ENCODE measurements around the gene CHIA. TPM values are rescaled to one million over a fixed set of nuclear protein-coding genes. Genes with fewer than 3 reads are reported as not detected.
"Not testable (repeated sequence)": the region's sequence is repeated elsewhere in the genome, so short reads cannot be mapped to it uniquely, and the experiment has no call there.

Gene CHIA
- total RNA-seq, 1 donor from 2014 or later, result not detected

GRCh38 chr1:111351700-111352099 lies 61.0 kb downstream of the CHIA start:
- Mint-ChIP-seq H3K27me3 (ENCODE audit: insufficient read depth) (peaks cover 2% of the 10 kb centered on the region), H3K27ac (no peak overlapping the region), H3K36me3 (ENCODE audit: low read depth) (no peaks in the 10 kb centered on the region), H3K4me3 (no peak overlapping the region), H3K4me1 (ENCODE audit: low read depth) (peaks cover 17% of the 10 kb centered on the region), H3K9me3 (no peaks in the 10 kb centered on the region)
- intact Hi-C loops (cut with micrococcal nuclease), result no loop called here
- DNase-seq (ENCODE audit: low spot score), result no peak

DNA sequence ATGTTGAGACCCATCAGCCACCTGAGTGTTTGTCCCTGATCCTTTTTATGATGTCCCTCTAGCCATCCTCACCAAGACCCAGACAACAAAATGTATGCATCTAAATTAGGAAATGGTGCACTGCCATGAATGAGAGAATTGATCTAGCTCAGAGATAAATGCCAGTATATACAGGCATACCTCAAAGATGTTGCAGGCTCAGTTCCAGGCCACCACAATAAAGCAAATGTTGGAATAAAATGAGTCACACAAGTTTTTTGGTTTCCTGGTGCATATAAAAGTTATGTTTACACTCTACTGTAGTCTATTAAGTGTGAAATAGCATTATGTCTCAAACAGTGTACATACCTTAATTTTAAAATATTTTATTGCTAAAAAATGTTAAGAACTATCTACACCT lies 63.9 kb downstream of the CHIA start:
- no peaks in the 10 kb centered on the region for H3K9me3 Mint-ChIP-seq
- DNase-seq (ENCODE audit: low spot score), result no peak
- intact Hi-C loops (cut with micrococcal nuclease), result no loop called here
- no peak overlapping the region for H3K4me3 Mint-ChIP-seq
- H3K27ac Mint-ChIP-seq, result no peak overlapping the region
- peaks cover 4% of the 10 kb centered on the region for H3K27me3 Mint-ChIP-seq (ENCODE audit: insufficient read depth)
- H3K4me1 Mint-ChIP-seq (ENCODE audit: low read depth), result peaks cover 4% of the 10 kb centered on the region
- no peaks in the 10 kb centered on the region for H3K36me3 Mint-ChIP-seq (ENCODE audit: low read depth)

DNA sequence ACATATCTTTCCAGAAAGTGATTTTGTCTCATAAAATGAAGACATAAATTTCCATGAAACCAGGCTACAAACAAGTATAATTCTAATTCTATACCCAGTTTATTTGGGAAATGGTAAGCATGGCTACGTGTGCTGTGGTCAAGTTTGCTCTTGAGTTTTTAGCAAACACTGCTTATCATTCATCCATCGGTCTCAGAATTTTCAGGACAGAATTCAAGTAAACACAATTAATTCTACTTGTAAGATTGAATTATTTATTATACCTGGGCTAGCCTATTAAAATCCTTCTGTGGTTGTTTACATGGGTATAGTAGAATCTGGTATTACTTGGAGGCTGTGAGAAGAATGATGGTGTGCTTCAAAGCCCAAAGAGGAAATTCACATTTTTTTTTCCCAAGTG lies 68.3 kb downstream of the CHIA start:
- Mint-ChIP-seq H3K4me3 (no peak overlapping the region), H3K9me3 (no peaks in the 10 kb centered on the region), H3K36me3 (ENCODE audit: low read depth) (no peaks in the 10 kb centered on the region), H3K4me1 (ENCODE audit: low read depth) (peaks cover 4% of the 10 kb centered on the region), H3K27ac (no peak overlapping the region), H3K27me3 (ENCODE audit: insufficient read depth) (peaks cover 4% of the 10 kb centered on the region)
- DNase-seq (ENCODE audit: low spot score), result no peak
- intact Hi-C loops (cut with micrococcal nuclease), result no loop called here

DNA sequence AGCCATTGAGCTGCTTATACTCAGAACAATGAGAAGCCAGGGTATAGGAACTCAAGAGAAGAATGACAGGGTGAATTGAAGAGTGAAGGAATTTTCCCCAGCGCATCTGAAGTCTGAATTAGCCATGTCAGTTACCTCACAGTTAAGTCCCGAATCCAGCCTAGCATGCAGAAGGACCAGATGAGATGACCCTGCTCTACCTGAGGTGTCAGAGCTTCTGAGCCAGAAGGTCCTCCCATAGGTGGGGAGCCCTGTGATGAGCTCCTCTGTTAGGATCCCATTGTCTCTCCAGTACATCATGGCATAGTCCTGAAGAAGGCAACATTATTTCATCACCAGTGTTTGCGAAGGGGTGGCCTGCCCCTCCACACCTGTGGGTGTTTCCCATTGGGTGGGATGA lies 68.7 kb downstream of the CHIA start:
- Mint-ChIP-seq H3K27me3 (ENCODE audit: insufficient read depth) (peaks cover 4% of the 10 kb centered on the region), H3K9me3 (no peaks in the 10 kb centered on the region), H3K4me1 (ENCODE audit: low read depth) (peaks cover 3% of the 10 kb centered on the region), H3K27ac (no peak overlapping the region), H3K4me3 (no peak overlapping the region), H3K36me3 (ENCODE audit: low read depth) (no peaks in the 10 kb centered on the region)
- DNase-seq (ENCODE audit: low spot score), result no peak
- intact Hi-C loops (cut with micrococcal nuclease), result no loop called here

- H3K36me3 Mint-ChIP-seq (ENCODE audit: low read depth); H3K4me1 Mint-ChIP-seq (ENCODE audit: low read depth); DNase-seq (ENCODE audit: low spot score); H3K27me3 Mint-ChIP-seq (ENCODE audit: insufficient read depth); H3K9me3 Mint-ChIP-seq; H3K27ac Mint-ChIP-seq; intact Hi-C loops (cut with micrococcal nuclease); H3K4me3 Mint-ChIP-seq: not testable (repeated sequence)
Observed at GRCh38 chr1:111360257-111360656, 69.6 kb downstream of the CHIA start.

- intact Hi-C loops (cut with micrococcal nuclease), result no loop called here
- Mint-ChIP-seq H3K4me3 (no peak overlapping the region), H3K36me3 (ENCODE audit: low read depth) (no peaks in the 10 kb centered on the region), H3K27me3 (ENCODE audit: insufficient read depth) (peaks cover 7% of the 10 kb centered on the region), H3K27ac (no peak overlapping the region), H3K4me1 (ENCODE audit: low read depth) (no peaks in the 10 kb centered on the region), H3K9me3 (no peaks in the 10 kb centered on the region)
- no peak for DNase-seq (ENCODE audit: low spot score)
Observed at GRCh38 chr1:111361761-111362160, 71.1 kb downstream of the CHIA start.

GRCh38 chr1:111364690-111365089 lies 74.0 kb downstream of the CHIA start:
- no peak overlapping the region for H3K27ac Mint-ChIP-seq
- H3K4me1 Mint-ChIP-seq (ENCODE audit: low read depth), result no peaks in the 10 kb centered on the region
- H3K36me3 Mint-ChIP-seq (ENCODE audit: low read depth), result no peaks in the 10 kb centered on the region
- H3K27me3 Mint-ChIP-seq (ENCODE audit: insufficient read depth), result peaks cover 23% of the 10 kb centered on the region
- no peak overlapping the region for H3K4me3 Mint-ChIP-seq
- no peak for DNase-seq (ENCODE audit: low spot score)
- intact Hi-C loops (cut with micrococcal nuclease), result no loop called here
- H3K9me3 Mint-ChIP-seq, result no peaks in the 10 kb centered on the region

GRCh38 chr1:111366256-111366655 lies 75.6 kb downstream of the CHIA start:
- Mint-ChIP-seq H3K27ac (no peak overlapping the region), H3K36me3 (ENCODE audit: low read depth) (no peaks in the 10 kb centered on the region), H3K4me3 (no peak overlapping the region), H3K9me3 (no peaks in the 10 kb centered on the region), H3K4me1 (ENCODE audit: low read depth) (no peaks in the 10 kb centered on the region), H3K27me3 (ENCODE audit: insufficient read depth) (peaks cover 25% of the 10 kb centered on the region)
- intact Hi-C loops (cut with micrococcal nuclease), result no loop called here
- DNase-seq (ENCODE audit: low spot score), result no peak

GRCh38 chr1:111369177-111369576 lies 78.5 kb downstream of the CHIA start:
- peaks cover 32% of the 10 kb centered on the region for H3K27me3 Mint-ChIP-seq (ENCODE audit: insufficient read depth)
- intact Hi-C loops (cut with micrococcal nuclease), result no loop called here

DNA sequence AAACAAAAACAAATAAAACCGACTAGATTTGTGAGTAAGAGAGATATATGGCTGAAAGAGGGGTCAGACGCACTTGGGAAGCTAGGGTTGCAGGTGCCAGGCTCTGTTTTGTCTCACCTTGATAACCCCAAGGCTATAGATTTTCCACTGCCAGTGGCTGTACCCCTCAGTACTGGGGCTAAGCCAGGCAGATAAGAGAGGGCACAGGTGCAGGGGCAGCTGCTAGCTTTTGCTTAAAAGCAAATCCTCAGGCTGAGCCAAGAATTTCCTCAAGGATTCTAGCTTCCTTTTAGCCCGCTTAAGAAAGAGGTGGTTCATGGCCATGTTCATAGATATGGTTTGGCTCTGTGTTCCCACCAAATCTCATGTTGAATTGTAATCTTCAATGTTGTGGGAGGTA lies 79.0 kb downstream of the CHIA start:
- H3K4me1 Mint-ChIP-seq (ENCODE audit: low read depth), result no peaks in the 10 kb centered on the region
- H3K4me3 Mint-ChIP-seq, result no peak overlapping the region

More at GRCh38 chr1:111369177-111369576, 78.5 kb downstream of the CHIA start:
- no peak for DNase-seq (ENCODE audit: low spot score)
- Mint-ChIP-seq H3K9me3 (no peaks in the 10 kb centered on the region), H3K4me1 (ENCODE audit: low read depth) (no peaks in the 10 kb centered on the region), H3K27ac (no peak overlapping the region), H3K4me3 (no peak overlapping the region), H3K36me3 (ENCODE audit: low read depth) (no peaks in the 10 kb centered on the region)

More for the DNA sequence above, 79.0 kb downstream of the CHIA start:
- H3K27me3 Mint-ChIP-seq (ENCODE audit: insufficient read depth), result peaks cover 33% of the 10 kb centered on the region
- H3K36me3 Mint-ChIP-seq (ENCODE audit: low read depth), result no peaks in the 10 kb centered on the region
- H3K27ac Mint-ChIP-seq, result no peak overlapping the region
- no peaks in the 10 kb centered on the region for H3K9me3 Mint-ChIP-seq
- intact Hi-C loops (cut with micrococcal nuclease), result no loop called here
- DNase-seq (ENCODE audit: low spot score), result no peak

Other genes starting within 250 kb of the CHIA start
- gene DRAM2, start 150.8 kb upstream of the CHIA start, total RNA-seq, result 24.0 and 26.6 TPM in 2 replicates
- 32.5 and 37.3 TPM in 2 replicates for gene CEPT1, start 150.6 kb upstream of the CHIA start, total RNA-seq
- gene DENND2D, start 90.2 kb upstream of the CHIA start, total RNA-seq, result 205 and 206 TPM in 2 replicates
- 2.8 and 4.0 TPM in 2 replicates for gene CHI3L2, start 63.1 kb upstream of the CHIA start, total RNA-seq
- 0.49 TPM in 2 replicates for gene OVGP1, start 136.9 kb downstream of the CHIA start, total RNA-seq
- 61.3 and 62.5 TPM in 2 replicates for gene WDR77, start 158.4 kb downstream of the CHIA start, total RNA-seq
- gene ATP5PB, start 158.6 kb downstream of the CHIA start, total RNA-seq, result 280 and 282 TPM in 2 replicates
- 0.70 and 1.3 TPM in 2 replicates for gene C1orf162, start 183.1 kb downstream of the CHIA start, total RNA-seq
- 0.10 and 0.20 TPM in 2 replicates for gene ADORA3, start 212.8 kb downstream of the CHIA start, total RNA-seq
- not detected in 2 replicates for gene TMIGD3, start 212.8 kb downstream of the CHIA start, total RNA-seq